Stimulated activated CD8-positive, alpha-beta memory T cell treated with anti-CD3 and anti-CD28 coated beads, Interleukin-12 subunit alpha, Interleukin-12 subunit beta, amount 100 ng/mL, for 4 hours (primary cell): ENCODE results near the gene ZNF496.

Experiments
- DNase-seq: peaks from one replicate; pipeline ENCODE4 v3.0.0-alpha.2; 2020; ENCODE audit warnings: low read depth

Gene ZNF496

DNA sequence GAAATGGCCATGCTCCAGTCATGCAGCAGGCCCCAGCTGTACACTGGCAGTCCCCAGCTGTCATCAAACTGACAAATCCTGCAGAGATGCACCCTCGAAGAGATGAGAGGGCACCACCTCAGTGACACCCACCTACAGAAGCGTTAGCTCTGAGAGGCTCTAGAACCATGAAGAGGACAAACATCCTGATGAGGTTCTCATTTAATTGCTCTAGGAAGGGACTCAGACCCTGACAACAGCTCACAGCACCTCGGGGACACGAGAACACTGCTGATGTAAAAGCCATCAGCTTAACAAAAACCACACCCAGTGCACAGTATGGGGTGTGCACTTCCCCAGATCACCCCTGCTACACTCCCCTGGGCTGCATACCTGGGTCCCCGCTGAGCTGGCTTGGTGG lies 3.4 kb downstream of the ZNF496 start:
- no peak for DNase-seq

DNA sequence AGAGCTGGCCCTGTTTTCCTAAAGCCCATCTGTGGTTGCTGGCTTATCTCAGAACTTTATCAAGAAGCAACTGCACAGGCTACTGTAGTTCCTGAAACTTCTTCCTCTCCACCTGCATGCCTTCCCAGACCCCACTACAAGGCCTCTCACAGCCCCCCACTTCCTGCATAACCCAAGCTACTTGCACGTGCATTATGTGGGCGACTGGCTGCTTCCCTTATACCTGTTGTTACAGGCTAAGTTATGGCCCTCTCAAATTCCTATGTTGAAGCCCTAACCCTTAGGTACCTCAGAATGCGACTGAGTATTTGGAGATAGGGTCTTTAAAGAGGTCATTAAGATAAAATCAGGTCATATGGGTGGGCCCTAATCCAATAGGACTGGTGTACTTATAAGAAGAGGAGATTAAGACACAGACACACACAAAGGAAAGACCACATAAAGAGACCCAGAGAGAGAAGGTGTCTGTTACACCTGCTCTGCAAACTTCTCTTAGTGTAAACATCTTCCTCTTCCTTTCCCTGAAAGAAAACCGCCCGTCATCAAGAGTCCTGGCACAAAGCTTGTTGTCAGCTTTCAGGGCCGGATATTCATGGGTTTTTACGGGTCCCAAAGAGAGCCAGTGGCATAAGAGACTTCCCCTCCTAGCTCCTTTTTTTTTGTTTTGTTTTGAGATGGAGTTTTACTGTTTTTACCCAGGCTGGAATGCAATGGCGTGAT lies 5.1 kb downstream of the ZNF496 start:
- DNase-seq, result no peak

DNA sequence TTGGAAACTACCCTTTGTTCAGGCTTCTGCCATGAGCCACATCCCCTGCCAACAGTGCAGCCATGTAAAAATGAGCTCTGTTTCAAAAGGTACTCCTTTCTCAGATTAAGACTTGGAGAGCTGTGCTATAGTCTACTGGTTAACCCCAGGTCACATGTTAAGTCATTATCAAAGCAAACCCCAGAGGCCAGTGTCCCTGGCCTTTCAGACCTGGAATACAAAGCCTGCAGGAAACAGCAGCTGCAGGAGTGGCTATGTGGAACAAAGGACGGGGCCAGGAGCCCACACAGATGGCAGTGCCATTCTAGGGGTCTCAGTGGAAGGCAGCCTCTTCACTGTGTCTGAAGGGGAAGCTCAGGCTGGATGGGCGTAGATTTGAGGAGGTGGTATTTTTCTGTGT lies 6.7 kb downstream of the ZNF496 start:
- DNase-seq, result no peak

DNA sequence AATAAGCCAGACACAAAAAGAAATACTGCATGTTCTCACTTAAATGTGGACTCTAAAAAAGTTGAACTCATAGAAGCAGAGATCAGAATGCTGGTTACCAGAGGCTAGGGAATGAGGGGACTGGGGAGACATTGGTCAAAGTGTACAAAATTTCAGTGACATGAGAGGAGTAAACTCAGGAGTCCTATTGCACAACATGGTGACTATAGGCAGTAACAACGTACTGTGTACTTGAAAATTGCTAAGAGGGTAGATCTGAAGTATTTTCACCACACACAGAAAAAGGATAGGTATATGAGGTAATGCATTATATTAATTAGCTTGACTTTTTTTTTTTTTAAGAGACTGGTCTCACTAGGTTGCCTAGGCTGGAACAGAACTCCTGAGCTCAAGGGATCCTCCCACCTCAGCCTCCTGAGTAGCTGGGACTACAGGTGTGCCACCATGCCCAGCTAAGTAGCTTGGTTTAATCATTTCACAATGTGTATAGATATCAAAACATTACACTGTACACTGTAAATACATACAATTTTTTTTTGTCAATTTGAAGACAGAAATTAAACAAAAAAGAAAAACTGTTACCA lies 7.4 kb downstream of the ZNF496 start:
- DNase-seq, result no peak

DNA sequence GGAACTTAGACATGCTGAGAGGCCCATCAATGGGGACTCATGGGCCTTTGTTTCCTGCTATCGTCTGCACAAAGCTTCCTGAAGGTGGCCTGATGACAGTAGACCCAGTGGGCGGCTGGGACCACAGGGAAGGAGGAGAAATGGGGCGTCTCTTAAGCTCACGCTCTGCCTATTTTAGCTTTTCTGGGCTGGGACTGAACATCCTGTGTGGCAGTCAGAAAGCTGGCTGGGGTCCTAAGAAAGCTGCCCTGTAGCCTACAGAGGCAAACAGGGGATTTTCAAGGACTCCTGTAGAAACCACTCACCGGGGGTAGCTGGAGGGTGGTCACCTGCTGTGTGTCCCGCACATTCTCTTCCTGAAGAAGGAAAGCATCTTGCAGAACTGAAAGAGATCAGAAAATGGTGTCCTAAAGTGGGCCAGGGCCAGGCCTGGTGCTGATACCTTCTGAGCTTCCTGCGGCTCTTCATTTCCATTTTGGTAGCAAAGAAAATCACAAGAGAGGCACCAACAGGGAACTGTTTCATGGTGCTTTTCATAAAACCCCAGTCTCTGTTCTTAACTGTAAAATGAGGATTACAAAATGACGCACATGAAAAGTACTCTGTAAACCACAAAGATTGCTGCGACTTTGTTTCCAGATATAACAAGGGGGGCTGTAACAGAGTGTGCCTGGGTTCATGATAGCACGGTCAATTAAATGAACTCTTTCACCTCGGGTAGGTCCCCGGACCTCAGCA lies 8.6 kb downstream of the ZNF496 start:
- no peak for DNase-seq

DNA sequence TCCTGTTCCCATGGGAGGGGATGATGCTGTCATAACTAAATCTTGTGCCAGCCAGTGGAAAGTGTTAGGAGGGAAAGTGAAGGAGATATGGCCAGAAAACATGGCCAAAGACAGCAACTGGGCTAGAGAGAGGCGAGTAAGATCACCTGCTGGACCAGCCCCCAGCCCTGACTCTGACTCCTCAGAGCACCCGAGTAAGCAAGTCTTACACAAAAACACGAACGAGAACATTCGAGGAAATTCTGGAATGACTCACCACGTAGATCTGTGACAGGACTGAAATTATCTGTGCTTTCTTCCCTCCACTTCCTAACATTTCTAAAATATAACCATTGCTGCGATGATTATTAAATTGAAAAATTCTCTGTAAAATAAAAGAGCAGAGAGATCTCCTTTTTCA lies 9.2 kb downstream of the ZNF496 start:
- DNase-seq, result no peak

DNA sequence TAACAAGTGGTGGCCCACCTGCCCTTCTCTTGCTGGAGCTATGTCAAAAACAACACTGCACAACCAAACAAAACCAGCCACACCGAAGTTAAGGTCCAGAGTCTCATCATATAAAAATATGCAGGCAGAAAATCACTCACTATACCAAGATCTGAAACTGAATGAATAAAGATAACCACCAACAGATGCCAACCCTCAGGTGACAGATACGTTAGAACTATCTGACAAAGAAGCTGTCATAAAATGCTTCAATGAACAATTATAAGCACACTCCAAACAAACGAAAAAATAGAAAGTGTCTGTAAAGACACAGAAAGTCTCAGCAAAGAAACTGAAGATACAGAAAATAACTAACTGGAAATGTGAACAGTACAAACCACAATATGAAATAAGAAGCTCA lies 14.0 kb downstream of the ZNF496 start:
- no peak for DNase-seq

DNA sequence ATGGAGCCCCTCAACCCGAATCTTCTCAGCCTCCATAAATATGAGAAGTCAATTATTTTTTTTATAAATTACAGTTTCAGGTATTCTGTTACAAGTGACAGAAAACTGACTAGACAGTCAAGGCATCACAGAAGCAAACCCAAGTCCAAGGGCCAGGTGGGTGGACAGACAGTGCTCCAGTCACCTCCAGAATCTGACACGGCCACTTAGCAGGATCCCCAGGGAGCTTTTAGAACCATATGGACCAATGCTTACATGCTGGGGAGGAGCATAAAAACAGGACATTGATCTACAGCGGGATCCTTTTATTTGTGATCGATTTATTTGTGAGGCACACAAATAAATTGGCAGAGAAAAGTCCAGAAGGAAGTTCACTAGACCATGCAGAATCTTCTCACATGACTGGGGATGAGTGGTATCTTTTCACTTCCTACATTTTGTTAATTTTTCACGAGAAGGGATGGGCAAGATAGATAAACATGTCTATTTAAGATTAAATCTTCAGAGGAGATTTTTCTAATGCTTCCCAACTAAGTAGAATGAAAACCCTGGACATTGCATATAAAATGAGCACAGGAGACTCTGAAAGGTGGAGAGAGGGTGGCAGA lies 15.0 kb downstream of the ZNF496 start:
- DNase-seq, result no peak

DNA sequence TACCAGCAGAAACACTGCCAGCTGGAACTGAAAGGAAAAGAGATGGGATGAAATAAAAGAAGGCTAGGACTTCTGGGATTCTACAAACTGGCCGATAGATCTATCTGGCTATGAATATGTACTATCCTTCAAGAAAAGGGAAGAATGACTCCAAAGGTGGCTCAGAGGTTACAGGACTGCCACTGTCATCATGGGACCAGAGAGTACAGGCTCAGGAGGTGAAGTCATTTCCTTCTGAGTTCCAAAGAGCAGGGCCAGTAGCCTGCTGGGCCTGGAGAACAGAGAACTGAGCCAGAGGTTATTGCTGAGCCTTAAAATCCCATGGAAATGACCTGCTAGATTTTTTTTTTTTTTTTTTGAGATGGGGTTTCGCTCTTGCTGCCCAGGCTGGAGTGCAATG lies 27.6 kb downstream of the ZNF496 start:
- no peak for DNase-seq

DNA sequence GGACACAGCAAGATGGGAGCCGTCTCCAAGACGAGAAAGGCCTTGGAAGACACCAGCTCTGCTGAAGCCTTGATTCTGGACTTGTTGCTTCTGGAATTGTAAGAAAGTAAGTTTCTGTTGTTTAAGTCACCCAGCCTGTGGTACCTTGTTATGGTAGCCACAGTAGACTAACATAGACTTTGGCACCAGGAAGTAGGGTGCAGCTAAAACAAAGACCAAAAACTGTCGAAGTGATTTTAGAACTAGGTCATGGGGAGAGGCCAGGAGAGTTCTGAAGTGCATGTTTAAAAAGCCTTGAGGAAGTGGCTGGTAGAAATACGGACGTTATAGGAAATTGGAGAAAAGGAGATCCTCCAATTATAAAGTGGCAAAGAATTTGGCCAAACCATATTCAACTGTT lies 28.5 kb downstream of the ZNF496 start:
- no peak for DNase-seq

DNA sequence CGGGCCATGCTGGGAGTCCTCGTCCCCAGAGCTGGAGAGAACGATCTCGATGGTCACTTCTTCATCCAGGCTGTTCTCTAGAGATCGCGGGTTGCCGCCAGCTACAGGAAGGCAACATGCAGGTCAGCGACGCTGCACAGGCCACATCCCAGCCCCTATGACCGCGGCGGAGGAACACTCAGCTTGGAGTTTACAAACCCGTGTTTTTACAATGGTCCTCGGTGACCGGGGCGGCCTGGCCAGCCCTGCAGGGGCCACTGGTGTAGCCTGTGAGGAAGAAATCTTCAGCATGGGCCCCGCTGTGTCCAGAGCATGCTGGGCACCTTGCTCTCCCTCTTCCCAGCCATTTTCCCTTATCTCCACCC lies 30.5 kb downstream of the ZNF496 start:
- DNase-seq, result no peak

DNA sequence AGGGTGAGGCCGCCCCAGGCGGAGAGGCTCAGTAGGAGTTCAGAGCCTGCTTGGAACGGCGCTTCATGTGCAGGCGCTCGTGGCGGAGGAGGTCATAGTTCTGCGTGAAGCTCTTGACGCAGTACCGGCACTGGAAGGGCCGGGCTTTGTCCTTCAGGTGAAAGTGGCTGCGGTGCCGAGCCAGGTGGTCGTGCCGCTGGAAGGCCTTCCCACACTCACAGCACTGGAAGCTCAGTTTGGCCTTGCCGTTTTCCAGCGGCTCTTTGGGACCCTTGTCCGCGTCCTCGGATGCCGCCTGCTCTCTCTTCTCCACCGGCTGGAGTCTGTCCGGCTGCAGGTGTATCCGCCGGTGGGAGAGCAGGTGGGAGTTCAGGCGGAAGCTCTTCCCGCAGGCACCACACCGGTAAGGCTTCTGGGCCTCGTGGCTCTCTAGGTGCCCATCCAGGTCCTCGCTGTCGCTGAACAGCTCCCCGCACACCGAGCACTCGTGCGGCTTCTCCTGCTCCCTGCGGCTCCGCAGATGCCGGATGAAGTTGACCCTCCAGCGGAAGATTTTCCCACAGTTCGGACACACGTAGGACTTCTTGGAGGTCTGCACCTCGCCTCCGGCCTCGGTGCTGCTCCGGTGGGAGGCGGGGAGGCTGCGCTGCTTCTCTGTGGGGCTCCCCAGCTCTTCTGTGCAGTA lies 31.0 kb downstream of the ZNF496 start:
- no peak for DNase-seq

DNA sequence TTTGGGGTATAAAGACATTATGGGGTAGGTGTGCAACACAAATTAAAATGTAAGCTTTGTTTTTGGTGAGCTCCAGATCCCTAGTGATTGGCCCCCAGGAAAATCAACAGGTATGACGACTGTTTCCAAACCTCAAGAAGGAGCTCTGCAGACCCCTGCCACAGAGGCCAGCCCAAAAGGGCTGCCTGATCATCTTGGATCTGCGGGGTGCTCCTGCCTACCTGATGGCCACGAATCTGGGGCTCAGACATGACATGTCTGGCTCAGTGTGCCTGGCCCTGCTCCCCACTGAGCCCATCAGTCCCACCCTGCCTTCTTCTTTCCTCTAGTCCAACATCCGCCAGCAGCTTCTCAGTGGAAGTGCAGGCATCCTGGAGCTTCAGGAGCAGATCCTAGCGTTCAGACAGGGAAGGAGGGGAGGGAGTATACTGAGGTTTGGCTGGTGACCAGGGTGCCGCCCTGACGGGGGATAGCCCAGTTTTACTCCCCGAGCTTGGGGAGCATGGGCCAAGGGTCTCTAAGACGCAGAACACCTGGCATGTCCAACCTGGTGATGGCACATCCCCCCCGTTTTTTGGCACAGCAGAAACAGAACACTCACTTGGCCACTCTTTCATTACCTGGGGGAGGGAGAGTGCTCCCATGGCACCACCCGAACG lies 31.8 kb downstream of the ZNF496 start:
- DNase-seq, result no peak

DNA sequence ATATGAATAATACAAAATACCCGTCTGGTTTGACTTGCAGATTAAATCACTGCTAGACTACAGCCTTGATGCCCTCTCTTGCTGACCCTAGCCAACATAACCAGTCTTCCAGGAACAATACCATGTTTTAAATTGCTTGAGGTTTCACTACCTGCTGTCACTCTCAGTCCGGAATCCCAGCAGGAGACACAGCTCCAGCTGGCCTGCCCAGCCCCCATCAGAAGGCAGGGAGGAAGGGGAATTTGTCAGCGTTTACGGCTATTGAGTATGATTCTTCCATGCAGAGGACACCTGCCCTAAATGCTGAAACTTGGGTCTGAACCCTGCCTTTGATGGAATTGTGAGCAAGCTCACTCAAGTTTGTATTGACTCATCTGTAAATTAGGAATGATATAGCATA lies 33.0 kb downstream of the ZNF496 start:
- no peak for DNase-seq

DNA sequence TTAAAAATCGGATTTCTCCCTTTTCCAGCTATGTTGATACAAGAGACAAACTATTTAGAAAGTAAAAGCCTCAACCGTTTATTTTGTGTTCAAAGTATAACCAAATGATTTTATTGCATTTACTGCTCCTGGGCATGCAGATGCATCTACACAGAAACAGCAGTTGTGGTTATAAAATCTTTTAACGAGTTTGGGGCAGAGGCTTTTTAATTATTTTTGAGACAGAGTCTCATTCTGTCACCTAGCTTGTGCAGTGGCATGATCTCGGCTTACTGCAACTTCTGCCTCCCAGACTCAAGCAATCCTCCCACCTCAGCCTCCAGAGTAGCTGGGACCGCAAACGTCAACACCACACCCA lies 33.6 kb downstream of the ZNF496 start:
- no peak for DNase-seq

DNA sequence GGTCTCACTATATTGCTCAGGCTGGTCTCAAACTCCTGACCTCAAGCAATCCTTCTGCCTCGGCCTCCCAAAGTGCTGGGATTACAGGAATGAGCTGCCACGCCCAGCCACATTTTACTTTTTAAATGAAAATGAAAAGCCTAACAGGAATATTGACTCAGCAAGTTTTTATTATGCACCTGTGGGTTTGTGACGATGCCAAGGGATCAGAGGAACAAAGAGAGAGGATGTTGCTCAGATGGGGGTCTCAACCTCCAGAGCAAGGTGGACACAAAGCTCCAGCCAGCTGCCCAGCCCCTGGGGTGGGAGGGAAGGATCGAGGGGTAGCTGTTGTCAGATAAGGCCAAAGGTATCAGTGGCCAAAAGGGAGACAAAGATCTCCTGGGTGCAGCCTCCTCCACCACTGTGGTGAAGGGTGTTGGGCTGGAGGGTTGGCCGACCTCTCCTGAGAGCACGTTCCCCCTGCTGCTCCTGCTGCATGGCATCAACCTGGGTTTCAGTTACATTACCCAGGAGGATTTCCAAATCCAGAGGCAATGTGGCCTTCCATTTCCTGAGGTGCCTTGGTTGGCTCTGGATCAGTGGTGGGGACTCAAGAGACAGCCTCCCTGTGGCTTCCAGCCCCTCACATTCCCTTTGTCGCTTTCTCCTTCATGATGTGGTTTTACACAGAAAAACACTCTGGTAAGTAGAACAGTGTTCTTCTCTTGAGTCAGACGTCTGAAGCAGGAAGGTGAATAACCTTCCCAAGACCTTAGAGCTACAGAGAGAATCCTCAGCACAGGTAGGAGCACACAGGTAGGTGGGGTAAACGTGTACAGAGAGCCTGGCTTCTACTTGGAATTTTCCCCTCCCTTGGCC lies 34.2 kb downstream of the ZNF496 start:
- DNase-seq, result no peak

DNA sequence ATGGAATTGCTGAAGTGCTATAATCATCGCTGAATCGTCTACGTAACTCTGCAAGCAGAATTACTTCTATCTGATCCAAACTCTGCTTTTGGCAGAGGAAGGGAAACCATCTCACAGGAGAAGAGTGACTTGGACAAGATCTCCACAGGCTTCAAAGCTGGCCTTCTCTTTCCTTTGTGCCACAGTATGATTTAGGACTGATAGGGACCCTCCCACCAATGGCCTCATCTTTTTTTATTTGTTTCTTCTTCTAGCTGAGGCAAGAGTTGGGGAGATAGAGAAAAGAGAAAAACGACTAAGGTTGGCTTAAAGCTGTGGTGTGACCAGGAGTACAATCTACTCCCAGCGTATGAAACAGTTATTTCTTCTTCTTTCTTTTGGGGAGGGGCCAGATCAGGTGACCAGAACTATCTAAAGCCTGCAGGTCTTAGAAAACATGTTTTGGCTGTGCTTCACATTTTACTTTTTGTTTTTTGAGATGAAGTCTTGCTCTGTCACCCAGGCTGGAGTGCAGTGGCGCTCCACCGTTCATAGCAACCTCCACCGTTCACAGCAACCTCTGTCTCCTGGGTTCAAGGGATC lies 35.0 kb downstream of the ZNF496 start:
- DNase-seq, result no peak

DNA sequence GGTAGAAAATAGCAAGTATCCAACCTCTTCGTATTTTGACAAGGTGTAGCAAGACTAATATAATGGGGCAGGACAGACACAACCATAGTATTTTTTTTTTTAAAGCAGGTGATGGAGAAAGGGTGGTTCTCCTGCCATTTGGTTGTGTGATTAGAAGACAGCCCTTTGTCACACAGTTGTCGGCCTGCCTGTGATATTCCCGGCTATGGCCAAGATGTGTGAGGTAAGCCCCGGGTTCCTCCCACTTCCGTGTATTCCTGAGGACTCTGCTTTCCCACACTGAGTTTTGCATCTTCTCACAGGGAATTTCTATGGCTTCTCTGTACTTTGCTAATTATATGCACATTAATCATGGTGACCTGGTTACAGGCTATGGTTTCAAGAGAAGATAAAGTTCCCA lies 35.9 kb downstream of the ZNF496 start:
- no peak for DNase-seq

DNA sequence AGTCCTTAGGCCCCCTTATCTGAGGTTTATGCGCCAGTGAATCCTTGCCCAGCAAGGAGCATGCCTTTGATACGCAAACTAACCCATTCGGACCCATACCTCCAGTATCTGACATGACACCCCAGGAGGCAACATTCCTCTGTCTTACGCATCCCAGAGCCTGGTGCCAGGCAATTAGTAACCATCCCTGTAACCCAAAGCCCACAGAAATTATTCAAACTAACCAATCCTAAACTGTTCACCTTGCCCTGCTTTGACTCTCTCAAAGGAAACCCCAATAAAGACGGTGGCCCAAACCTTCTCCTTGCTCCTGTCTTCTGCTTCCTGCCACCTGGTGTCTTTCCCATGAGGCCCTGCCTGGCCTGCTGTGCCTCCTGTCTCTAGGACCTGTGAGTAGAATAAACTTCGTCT lies 36.4 kb downstream of the ZNF496 start:
- DNase-seq, result no peak

DNA sequence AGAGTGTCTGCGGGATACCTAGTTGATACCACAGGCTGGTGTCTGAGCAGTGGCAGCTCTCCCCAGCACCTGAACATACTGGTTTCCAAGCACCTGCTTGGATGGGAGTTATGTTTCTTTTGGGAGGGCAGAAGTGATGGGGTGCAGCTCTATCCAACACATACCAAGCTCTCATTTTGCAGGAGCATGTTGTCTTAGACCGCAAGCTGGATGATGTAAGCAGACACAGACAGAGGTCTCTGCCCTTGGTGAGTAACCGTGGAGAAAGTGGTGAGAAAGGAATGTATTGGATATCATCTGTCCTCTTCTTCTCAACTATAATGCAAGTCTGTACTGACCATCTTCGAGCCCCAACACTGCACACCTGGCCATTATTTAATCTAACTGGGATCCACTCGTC lies 37.4 kb downstream of the ZNF496 start:
- no peak for DNase-seq

DNA sequence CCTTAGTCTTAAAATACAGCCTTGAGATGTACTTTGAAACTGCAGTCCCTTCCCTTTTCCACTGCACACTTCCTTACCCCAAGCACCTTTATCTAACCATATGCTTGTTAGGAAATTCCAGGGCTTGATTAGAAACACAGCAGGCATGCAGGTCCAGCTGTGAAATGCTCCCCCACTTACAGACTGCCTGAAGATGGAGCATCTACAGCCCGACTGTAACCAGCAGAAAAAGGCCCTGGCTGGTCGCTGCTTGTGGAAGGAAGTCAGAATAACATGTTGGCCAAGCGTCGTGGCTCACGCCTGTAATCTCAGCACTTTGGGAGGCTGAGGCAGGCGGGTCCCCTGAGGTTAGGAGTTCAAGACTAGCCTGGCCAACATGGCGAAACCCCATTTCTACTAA lies 38.6 kb downstream of the ZNF496 start:
- no peak for DNase-seq
